HG02642 (cell line): ENCODE results near the gene ZNF532.

ENCODE experiments used
- ATAC-seq: cut with Tn5 transposase; IDR thresholded peaks from one replicate; pipeline ENCODE4 v1.9.1; 2021; ENCODE audit warnings: mild to moderate bottlenecking; ENCODE audit not compliant: unreplicated experiment, poor library complexity

The ZNF532 gene

GRCh38 chr18:59026364-59026763 lies 161.7 kb downstream of the ZNF532 start:
- no peak for ATAC-seq

DNA sequence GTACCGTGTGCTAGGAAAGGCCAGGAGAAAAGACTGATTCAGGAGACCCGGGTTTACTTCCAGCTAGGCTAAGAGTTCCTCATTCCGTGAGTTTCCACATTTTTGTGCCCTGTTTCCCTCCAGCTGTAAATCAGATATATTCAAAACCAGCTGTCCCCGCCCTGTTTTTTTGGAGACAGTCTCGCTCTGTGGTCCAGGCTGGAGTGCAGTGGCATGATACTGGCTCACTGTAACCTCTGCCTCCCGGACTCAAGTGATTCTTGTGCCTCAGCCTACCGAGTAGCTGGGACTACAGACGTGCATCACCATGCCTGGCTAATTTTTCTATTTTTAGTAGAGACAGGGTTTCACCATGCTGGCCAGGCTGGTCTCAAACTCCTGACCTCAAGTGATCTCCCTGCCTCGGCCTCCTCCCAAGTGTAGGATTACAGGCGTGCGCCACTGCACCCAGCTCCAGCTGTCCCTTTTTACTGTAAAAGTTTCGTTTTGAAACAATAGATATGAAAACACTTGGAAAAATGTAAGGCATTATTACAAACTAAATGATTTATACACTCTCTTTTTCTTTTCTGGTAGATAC lies 162.2 kb downstream of the ZNF532 start:
- ATAC-seq = no peak

GRCh38 chr18:59029663-59030429 lies 165.2 kb downstream of the ZNF532 start:
- ATAC-seq = no peak

- no peak for ATAC-seq
Measured at GRCh38 chr18:59032308-59032707, 167.6 kb downstream of the ZNF532 start.

- no peak for ATAC-seq
Measured at GRCh38 chr18:59033359-59033758, 168.7 kb downstream of the ZNF532 start.

GRCh38 chr18:59033974-59034373 lies 169.3 kb downstream of the ZNF532 start:
- ATAC-seq = no peak

- no peak for ATAC-seq
Measured at GRCh38 chr18:59035591-59035990, 170.9 kb downstream of the ZNF532 start.
